Hematopoietic multipotent progenitor cell treated with erythropoietin and hydrocortisone succinate and interleukin-3 and kit ligand, for 6 days (in vitro differentiated cells): ENCODE results near the gene PCP4L1.
"Not testable (repeated sequence)": the region's sequence is repeated elsewhere in the genome, so short reads cannot be mapped to it uniquely, and the experiment has no call there.

Experiments used
- DNase-seq: peaks from one replicate; pipeline ENCODE4 v3.0.0-alpha.2; 2015

The PCP4L1 gene

GRCh38 chr1:161229896-161230295, 28.6 kb upstream of the PCP4L1 start:
- peak; percentile 64 for DNase-seq

GRCh38 chr1:161230762-161231161, 27.8 kb upstream of the PCP4L1 start:
- DNase-seq, result no peak

GRCh38 chr1:161233102-161233501, 25.4 kb upstream of the PCP4L1 start:
- no peak for DNase-seq

- DNase-seq, result no peak
These were observed 22.4 kb upstream of the PCP4L1 start for GRCh38 chr1:161235957-161236775.

GRCh38 chr1:161238039-161238473, 20.5 kb upstream of the PCP4L1 start, which contains the start of gene NR1I3:
Gene NR1I3, minus strand, starts transcription at chr1:161238203. Its CDS starts 1,638 bp downstream, at chr1:161236565.
- DNase-seq, result no peak

GRCh38 chr1:161241682-161242081, 16.9 kb upstream of the PCP4L1 start:
- no peak for DNase-seq

GRCh38 chr1:161242313-161242712, 16.2 kb upstream of the PCP4L1 start:
- no peak for DNase-seq

- DNase-seq, result no peak
These were observed 13.7 kb upstream of the PCP4L1 start for GRCh38 chr1:161244888-161245287.

GRCh38 chr1:161250100-161250499, 8.4 kb upstream of the PCP4L1 start:
- DNase-seq, result not testable (repeated sequence)

GRCh38 chr1:161250829-161251228, 7.7 kb upstream of the PCP4L1 start:
- no peak for DNase-seq

- DNase-seq, result no peak
These were observed 7.0 kb upstream of the PCP4L1 start for GRCh38 chr1:161251579-161251978.

- not testable (repeated sequence) for DNase-seq
These were observed 3.2 kb upstream of the PCP4L1 start for GRCh38 chr1:161255302-161255701.

GRCh38 chr1:161255955-161256520, 2.5 kb upstream of the PCP4L1 start:
- not testable (repeated sequence) for DNase-seq

GRCh38 chr1:161257109-161257508, 1.4 kb upstream of the PCP4L1 start:
- DNase-seq, result peak; percentile 24

GRCh38 chr1:161259345-161259702, 779 bp downstream of the PCP4L1 start:
- DNase-seq, result no peak

- no peak for DNase-seq
These were observed 1.2 kb downstream of the PCP4L1 start for GRCh38 chr1:161259765-161260164.

- no peak for DNase-seq
These were observed 2.1 kb downstream of the PCP4L1 start for GRCh38 chr1:161260376-161261260.

GRCh38 chr1:161261261-161262235, 3.0 kb downstream of the PCP4L1 start:
- DNase-seq, result no peak

- DNase-seq, result no peak
These were observed 6.8 kb downstream of the PCP4L1 start for GRCh38 chr1:161265305-161265704.

- no peak for DNase-seq
These were observed 7.7 kb downstream of the PCP4L1 start for GRCh38 chr1:161266202-161266601.

- DNase-seq, result no peak
These were observed 8.3 kb downstream of the PCP4L1 start for GRCh38 chr1:161266836-161267235.

- DNase-seq, result peak; percentile 56
These were observed 8.8 kb downstream of the PCP4L1 start for GRCh38 chr1:161267321-161267720.
